ENCODE data around the gene GALNT9.

- TF ChIP-seq POLR2A (IDR thresholded peaks at IDR 0.05) (no peak), CTCF (IDR thresholded peaks at IDR 0.05) (no peak), POLR2AphosphoS5 (IDR thresholded peaks at IDR 0.05) (peak; percentile 80)
Measured at GRCh38 chr12:132343294-132344004, 14.1 kb upstream of the GALNT9 start.

Data from prostate gland (tissue), 2 donors.